ENCODE measurements around the gene QSOX1. TPM values are rescaled to one million over a fixed set of nuclear protein-coding genes. Genes with fewer than 3 reads are reported as not detected.

QSOX1 gene
- total RNA-seq, 1 experiment from 2014 or later = 226 TPM

GRCh38 chr1:180188091-180188506, 33.4 kb downstream of the QSOX1 start:
- peak; percentile 45 to 55 for DNase-seq
- CTCF ChIA-PET = interaction anchor here (0.7 to 1.2 kb wide), 3 partner anchors 226 to 677 kb away, joined by 3 to 6 read pairs (median 3); no protein-coding TSS in a partner anchor
- H3K9me2 ChIP-seq (ENCODE audit: insufficient read depth) = no peaks in the 10 kb centered on the region
- no peak overlapping the region for H3K4me2 ChIP-seq
- peaks cover 5% of the 10 kb centered on the region; the same call in 1 of the 2 replicates for H4K20me1 ChIP-seq (ENCODE audit: insufficient read depth)
- no peaks in the 10 kb centered on the region for H3K9me3 ChIP-seq (ENCODE audit: insufficient read depth, low read depth)
- peaks cover 10% of the 10 kb centered on the region; the same call in 1 of the 2 replicates for H3K36me3 ChIP-seq (ENCODE audit: low read depth)
- H3K79me2 ChIP-seq (ENCODE audit: low read depth) = no peaks in the 10 kb centered on the region
- H3F3A ChIP-seq (ENCODE audit: insufficient read depth, low read depth) = no peaks in the 10 kb centered on the region
- intact Hi-C loops (cut with micrococcal nuclease; ENCODE audit: unreplicated experiment) = loop anchor here (1.0 to 2.0 kb wide), 2 partner anchors 228 to 295 kb away; no protein-coding TSS in a partner anchor
- no peak overlapping the region for H3K27ac ChIP-seq
- POLR2A ChIA-PET (ENCODE audit: unreplicated experiment) = no interaction called here
- H3K27me3 ChIP-seq (ENCODE audit: insufficient read depth, low read depth) = no peaks in the 10 kb centered on the region
- H2AFZ ChIP-seq = no peak overlapping the region
- TF ChIP-seq EZH2 (IDR thresholded peaks at IDR 0.05; ENCODE audit: low read depth) (no peak), CTCF (conservative IDR thresholded peaks at IDR 0.05) (peak; percentile 84)
- no peaks in the 10 kb centered on the region for H3K4me1 ChIP-seq (replicated peaks; ENCODE audit: insufficient read depth)
- BruUV-seq (replicated peaks) = no TSS peak
- no peak overlapping the region for H3K4me3 ChIP-seq

GRCh38 chr1:180188684-180189175, 34.1 kb downstream of the QSOX1 start:
- no peaks in the 10 kb centered on the region for H3K4me1 ChIP-seq (replicated peaks; ENCODE audit: insufficient read depth)
- no peak for DNase-seq
- peaks cover 10% of the 10 kb centered on the region; the same call in 1 of the 2 replicates for H3K36me3 ChIP-seq (ENCODE audit: low read depth)
- H3K27ac ChIP-seq = no peak overlapping the region
- TF ChIP-seq CTCF (conservative IDR thresholded peaks at IDR 0.05) (no peak), EZH2 (IDR thresholded peaks at IDR 0.05; ENCODE audit: low read depth) (no peak)
- no peak overlapping the region for H3K4me2 ChIP-seq
- no peaks in the 10 kb centered on the region for H3F3A ChIP-seq (ENCODE audit: insufficient read depth, low read depth)
- H3K79me2 ChIP-seq (ENCODE audit: low read depth) = no peaks in the 10 kb centered on the region
- CTCF ChIA-PET = interaction anchor here (0.7 to 1.2 kb wide), 2 partner anchors 225 to 227 kb away, joined by 3 to 6 read pairs; no protein-coding TSS in a partner anchor
- intact Hi-C loops (cut with micrococcal nuclease; ENCODE audit: unreplicated experiment) = loop anchor here (1.0 to 2.0 kb wide), 2 partner anchors 228 to 294 kb away; no protein-coding TSS in a partner anchor
- no TSS peak for BruUV-seq (replicated peaks)
- H3K9me3 ChIP-seq (ENCODE audit: insufficient read depth, low read depth) = no peaks in the 10 kb centered on the region
- H3K4me3 ChIP-seq = no peak overlapping the region
- H3K27me3 ChIP-seq (ENCODE audit: insufficient read depth, low read depth) = no peaks in the 10 kb centered on the region
- H4K20me1 ChIP-seq (ENCODE audit: insufficient read depth) = peaks cover 5% of the 10 kb centered on the region; the same call in 1 of the 2 replicates
- no peak overlapping the region for H2AFZ ChIP-seq
- no peaks in the 10 kb centered on the region for H3K9me2 ChIP-seq (ENCODE audit: insufficient read depth)
- POLR2A ChIA-PET (ENCODE audit: unreplicated experiment) = no interaction called here

GRCh38 chr1:180190091-180190490, 35.4 kb downstream of the QSOX1 start:
- ChIA-PET CTCF (no interaction called here), POLR2A (ENCODE audit: unreplicated experiment) (no interaction called here)
- H3F3A ChIP-seq (ENCODE audit: insufficient read depth, low read depth) = no peaks in the 10 kb centered on the region
- no peaks in the 10 kb centered on the region for H3K4me1 ChIP-seq (replicated peaks; ENCODE audit: insufficient read depth)
- H3K9me2 ChIP-seq (ENCODE audit: insufficient read depth) = no peaks in the 10 kb centered on the region
- no peak overlapping the region for H3K27ac ChIP-seq
- H3K9me3 ChIP-seq (ENCODE audit: insufficient read depth, low read depth) = no peaks in the 10 kb centered on the region
- peaks cover 3% of the 10 kb centered on the region; the same call in 1 of the 2 replicates for H3K36me3 ChIP-seq (ENCODE audit: low read depth)
- intact Hi-C loops (cut with micrococcal nuclease; ENCODE audit: unreplicated experiment) = no loop called here
- TF ChIP-seq EZH2 (IDR thresholded peaks at IDR 0.05; ENCODE audit: low read depth) (no peak), CTCF (conservative IDR thresholded peaks at IDR 0.05) (no peak)
- no TSS peak for BruUV-seq (replicated peaks)
- no peak overlapping the region for H3K4me3 ChIP-seq
- no peak for DNase-seq
- H3K27me3 ChIP-seq (ENCODE audit: insufficient read depth, low read depth) = no peaks in the 10 kb centered on the region
- H3K4me2 ChIP-seq = no peak overlapping the region
- H2AFZ ChIP-seq = no peak overlapping the region
- H3K79me2 ChIP-seq (ENCODE audit: low read depth) = no peaks in the 10 kb centered on the region
- H4K20me1 ChIP-seq (ENCODE audit: insufficient read depth) = peaks cover 5% of the 10 kb centered on the region; the same call in 1 of the 2 replicates
